22Rv1 (cell line): Measurements from ENCODE around the gene CD93.

Experiments used
- H3K27ac ChIP-seq: fragments of 450-650 bp; 2 replicates; pipeline ENCODE4 v1.5.1; 2017
- ZFX ChIP-seq: fragments of 450-650 bp; IDR thresholded peaks from 2 replicates; pipeline ENCODE4 v1.6.1; 2017; ENCODE audit warnings: antibody characterized with exemption, borderline replicate concordance
- TF ChIP-seq, protein P1 (sequence below): fragments of 450-650 bp; IDR thresholded peaks from 2 replicates; pipeline ENCODE4 v1.5.1; 2017; ENCODE audit warnings: mild to moderate bottlenecking

Gene CD93

DNA sequence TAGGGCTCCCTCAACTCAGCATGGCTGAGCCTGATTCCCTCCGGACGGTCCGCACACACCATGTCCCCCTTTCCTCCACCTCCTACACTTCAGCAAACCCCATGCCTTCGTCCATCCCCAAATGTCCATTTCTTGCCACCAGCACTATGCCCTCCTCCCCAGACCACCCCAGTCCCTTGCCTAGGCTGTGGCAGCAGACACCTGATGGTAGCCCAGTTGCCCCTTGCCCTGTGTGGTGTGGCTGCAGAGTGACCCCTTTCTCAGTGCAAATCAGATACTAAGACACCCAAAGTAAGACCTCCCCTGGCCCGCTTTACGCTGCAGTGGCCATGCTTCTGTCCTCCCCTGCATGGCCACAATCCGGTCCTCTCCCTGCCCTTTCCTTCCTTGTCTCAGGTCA, 34.1 kb upstream of the CD93 start:
- no peak overlapping the region for H3K27ac ChIP-seq
- TF ChIP-seq, protein P1, sequence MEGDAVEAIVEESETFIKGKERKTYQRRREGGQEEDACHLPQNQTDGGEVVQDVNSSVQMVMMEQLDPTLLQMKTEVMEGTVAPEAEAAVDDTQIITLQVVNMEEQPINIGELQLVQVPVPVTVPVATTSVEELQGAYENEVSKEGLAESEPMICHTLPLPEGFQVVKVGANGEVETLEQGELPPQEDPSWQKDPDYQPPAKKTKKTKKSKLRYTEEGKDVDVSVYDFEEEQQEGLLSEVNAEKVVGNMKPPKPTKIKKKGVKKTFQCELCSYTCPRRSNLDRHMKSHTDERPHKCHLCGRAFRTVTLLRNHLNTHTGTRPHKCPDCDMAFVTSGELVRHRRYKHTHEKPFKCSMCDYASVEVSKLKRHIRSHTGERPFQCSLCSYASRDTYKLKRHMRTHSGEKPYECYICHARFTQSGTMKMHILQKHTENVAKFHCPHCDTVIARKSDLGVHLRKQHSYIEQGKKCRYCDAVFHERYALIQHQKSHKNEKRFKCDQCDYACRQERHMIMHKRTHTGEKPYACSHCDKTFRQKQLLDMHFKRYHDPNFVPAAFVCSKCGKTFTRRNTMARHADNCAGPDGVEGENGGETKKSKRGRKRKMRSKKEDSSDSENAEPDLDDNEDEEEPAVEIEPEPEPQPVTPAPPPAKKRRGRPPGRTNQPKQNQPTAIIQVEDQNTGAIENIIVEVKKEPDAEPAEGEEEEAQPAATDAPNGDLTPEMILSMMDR: no peak
- no peak for TF ChIP-seq ZFX

DNA sequence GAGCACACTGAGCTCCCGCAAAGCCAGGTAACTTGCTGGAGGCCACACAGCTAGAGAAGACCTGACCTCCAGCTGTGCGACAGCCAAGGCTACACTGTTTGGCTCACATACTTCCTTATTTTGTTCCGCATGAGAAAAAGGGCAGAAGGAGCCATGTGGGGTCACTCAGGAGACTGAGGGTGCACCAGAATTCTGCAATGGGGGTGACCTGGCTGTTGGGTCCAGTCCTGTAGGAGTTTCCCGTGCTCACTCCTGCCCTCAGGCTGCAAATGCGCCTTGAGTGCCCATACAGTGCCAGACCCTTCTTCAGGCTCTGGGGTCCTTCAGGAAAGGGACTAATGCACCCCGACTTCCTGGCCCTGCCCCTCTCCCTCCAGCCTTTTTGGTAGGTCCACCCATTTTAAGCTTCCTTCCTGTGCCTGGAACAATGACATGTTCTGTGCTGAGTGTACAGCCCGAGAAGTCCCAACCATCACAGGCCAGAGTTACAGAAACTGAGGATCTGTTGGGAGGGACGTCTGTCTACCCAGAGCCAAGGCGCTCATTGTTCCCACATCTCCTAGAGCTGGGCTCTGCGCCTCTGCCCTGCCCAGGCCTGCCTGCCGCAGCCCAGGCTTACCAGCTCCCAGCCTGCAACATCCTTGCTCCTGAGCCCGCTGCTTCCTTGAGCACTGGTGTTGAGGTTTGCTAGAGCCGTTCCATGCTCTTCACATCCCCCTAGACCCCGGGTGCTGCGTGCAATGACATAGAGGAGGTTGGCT, 33.5 kb upstream of the CD93 start:
- TF ChIP-seq, protein P1: no peak
- no peak for TF ChIP-seq ZFX
- no peak overlapping the region for H3K27ac ChIP-seq

DNA sequence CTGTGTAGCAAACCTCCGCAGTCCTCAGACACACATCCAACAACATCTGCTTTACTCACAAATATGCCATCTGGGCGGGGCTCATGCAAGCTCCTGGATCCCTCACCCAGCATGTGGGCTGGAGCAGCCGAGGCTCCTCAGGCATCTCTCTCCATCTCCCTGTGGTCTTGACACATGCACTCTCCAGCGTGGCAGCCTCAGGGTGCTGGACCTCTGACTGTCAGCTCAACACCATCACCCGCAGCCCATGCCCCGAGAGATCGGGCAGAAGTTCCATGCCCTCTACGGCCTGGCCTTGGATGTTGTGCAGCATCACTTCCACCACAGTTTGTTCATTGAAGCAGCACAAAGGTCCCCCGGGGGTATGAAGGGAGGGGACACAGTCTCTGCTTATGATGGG, 32.6 kb upstream of the CD93 start:
- no peak for TF ChIP-seq ZFX
- TF ChIP-seq, protein P1: no peak
- no peak overlapping the region for H3K27ac ChIP-seq

DNA sequence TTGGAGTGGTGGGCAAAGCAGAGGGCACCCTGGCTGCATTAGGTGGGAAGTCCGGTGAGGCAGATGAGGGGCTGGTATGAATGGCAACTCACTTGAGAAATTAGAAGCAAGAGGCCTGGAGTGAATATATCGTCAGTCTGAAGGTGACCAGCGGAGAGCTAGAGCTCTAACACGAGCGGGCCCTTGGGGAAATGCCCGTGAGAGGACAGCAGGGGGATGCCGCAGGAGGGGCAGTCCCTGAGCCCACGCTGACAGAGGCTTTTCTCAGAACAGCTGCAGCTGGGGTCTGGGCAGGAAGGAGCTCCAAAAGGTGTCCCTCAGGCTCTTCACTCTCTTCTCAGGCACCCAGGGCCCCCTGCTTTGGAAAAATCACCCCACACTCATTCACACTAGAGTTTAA, 32.0 kb upstream of the CD93 start:
- TF ChIP-seq, protein P1: no peak
- TF ChIP-seq ZFX: no peak
- H3K27ac ChIP-seq: no peak overlapping the region

DNA sequence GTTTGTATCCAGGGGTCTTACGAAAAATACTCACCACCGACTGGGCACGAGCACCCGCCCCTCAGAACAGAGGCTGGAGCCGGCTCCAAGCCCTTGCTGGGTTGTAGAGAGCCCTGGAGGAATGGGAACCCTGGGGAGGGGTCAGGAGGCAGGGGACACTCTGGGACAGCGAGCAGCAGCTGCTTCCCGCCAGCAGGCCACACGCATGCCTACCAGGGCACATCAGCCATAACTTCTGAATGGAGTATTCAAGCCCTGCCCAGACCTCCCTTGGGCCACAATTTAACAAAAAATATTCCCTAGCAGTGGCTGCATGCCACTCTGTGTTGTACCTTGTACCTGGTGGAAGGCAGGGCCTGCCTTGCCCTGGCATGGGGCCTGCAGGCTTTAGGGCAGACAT, 31.6 kb upstream of the CD93 start:
- no peak overlapping the region for H3K27ac ChIP-seq
- no peak for TF ChIP-seq ZFX
- TF ChIP-seq, protein P1: no peak

DNA sequence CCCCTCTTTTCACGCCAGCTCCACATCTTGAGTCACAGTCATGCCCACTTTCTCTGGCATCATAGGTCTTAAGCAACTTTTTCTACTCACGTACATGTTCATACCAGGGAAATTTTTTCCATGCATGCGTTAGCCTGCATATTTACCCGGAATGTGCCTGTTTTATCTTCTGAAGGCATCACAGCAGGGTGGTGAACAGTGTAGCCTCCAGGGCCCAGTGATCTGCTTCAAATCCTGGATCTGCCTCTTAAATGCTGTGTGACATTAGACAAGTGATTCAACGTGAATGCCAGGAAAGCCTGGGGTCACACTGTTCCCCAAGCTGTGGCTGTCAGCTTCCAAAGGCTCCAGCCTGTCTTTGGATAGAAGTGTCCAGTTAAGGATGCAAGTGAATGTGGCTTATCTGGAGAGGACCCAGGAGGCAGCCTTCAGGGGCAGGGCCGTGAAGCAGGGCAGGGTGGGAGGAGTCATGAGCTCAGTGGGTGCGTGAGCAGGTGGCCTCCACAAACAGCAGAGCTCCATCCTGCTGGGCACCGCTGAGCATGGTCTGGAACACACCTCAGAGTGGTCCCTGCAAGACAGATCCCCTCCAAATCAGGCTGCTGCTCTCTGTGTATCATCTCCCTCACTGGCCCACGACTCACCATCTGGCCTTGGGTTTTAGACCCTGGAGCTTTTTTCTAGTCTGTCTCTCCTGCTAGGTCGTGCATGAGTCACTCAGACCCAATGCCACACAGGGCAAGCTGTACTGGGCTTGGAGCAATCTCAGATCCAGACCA, 30.4 kb upstream of the CD93 start:
- no peak overlapping the region for H3K27ac ChIP-seq
- TF ChIP-seq, protein P1: no peak
- TF ChIP-seq ZFX: no peak

DNA sequence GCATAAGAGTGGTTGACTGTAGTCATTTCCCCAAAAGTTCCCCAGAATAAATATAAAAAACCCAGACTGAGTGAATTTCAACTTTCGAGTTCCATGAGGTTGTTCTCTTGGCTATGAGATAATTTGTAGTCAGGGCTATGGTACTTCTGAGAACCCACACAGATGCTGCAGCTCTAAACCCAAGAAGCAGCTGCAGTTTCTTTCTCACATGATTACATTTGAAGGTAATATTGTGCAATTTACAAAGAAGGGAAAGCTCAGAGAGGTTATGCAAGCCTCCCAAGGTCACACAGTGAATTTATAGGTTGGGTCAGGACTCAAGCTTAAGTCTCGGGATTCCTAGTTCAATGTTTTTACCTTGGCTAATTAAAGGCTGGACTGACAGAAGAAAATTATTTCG, 29.7 kb upstream of the CD93 start:
- TF ChIP-seq, protein P1: no peak
- TF ChIP-seq ZFX: no peak
- no peak overlapping the region for H3K27ac ChIP-seq
